Fibroblast of lung (primary cell): ENCODE data around the gene AZU1. TPM values are rescaled to one million over a fixed set of nuclear protein-coding genes. Genes with fewer than 3 reads are reported as not detected.

Experiments used
- DNase-seq, 2 donors: peaks; one replicate each; pipeline versions ENCODE4 v3.0.0 to v3.0.0-alpha.2; 2010; ENCODE audit warnings: low read depth in 2 of 2
- H2AFZ ChIP-seq: 2 replicates; pipeline ENCODE4 v1.5.1; 2012; ENCODE audit warnings: low read length, control low read depth, inconsistent platforms
- H3K27ac ChIP-seq: 2 replicates; pipeline ENCODE4 v1.5.1; 2011; ENCODE audit warnings: low read length, control low read depth; ENCODE audit not compliant: insufficient read depth
- H3K27me3 ChIP-seq: 2 replicates; pipeline ENCODE4 v1.5.1; 2011; ENCODE audit warnings: mild to moderate bottlenecking, low read length; ENCODE audit not compliant: control insufficient read depth, insufficient read depth
- H3K36me3 ChIP-seq: 2 replicates; pipeline ENCODE4 v1.5.1; 2011; ENCODE audit warnings: low read length; ENCODE audit not compliant: control insufficient read depth, insufficient read depth
- H3K4me1 ChIP-seq: 2 replicates; pipeline ENCODE4 v1.5.1; 2011; ENCODE audit warnings: low read length; ENCODE audit not compliant: control insufficient read depth, insufficient read depth; ENCODE audit errors: extremely low read depth
- H3K4me2 ChIP-seq: 2 replicates; pipeline ENCODE4 v1.5.1; 2011; ENCODE audit warnings: low read length, control low read depth; ENCODE audit not compliant: insufficient read depth; ENCODE audit errors: extremely low read depth
- H3K4me3 ChIP-seq, 4 experiments: fragments of 200-600 bp in 1 of 4; sonication (generic) in 1 of 4; replicated peaks in 1 of 4; 2 replicates each; pipeline ENCODE4 v1.5.1; 2011 to 2016; ENCODE audit warnings: low read length in 4 of 4, low read depth in 3 of 4, mild to moderate bottlenecking in 3 of 4, control low read depth in 2 of 4, inconsistent platforms in 1 of 4, mixed read lengths in 1 of 4; ENCODE audit not compliant: insufficient read depth in 1 of 4; ENCODE audit errors: control extremely low read depth in 1 of 4
- H3K79me2 ChIP-seq: 2 replicates; pipeline ENCODE4 v1.5.1; 2012; ENCODE audit warnings: mild to moderate bottlenecking, low read length, inconsistent platforms; ENCODE audit not compliant: control insufficient read depth, insufficient read depth
- H3K9ac ChIP-seq: 2 replicates; pipeline ENCODE4 v1.5.1; 2011; ENCODE audit warnings: mild to moderate bottlenecking, low read length, control low read depth; ENCODE audit not compliant: insufficient read depth
- H3K9me3 ChIP-seq: 2 replicates; pipeline ENCODE4 v1.5.1; 2012; ENCODE audit warnings: low read depth, low read length; ENCODE audit not compliant: control insufficient read depth, insufficient read depth
- H4K20me1 ChIP-seq: 2 replicates; pipeline ENCODE4 v1.5.1; 2011; ENCODE audit warnings: low read length; ENCODE audit not compliant: control insufficient read depth, insufficient read depth; ENCODE audit errors: extremely low read depth
- EZH2 ChIP-seq: IDR thresholded peaks from 2 replicates; pipeline ENCODE4 v1.5.1; 2012; ENCODE audit warnings: low read length, control low read depth, mild to moderate bottlenecking; ENCODE audit errors: missing control alignments
- polyA plus RNA-seq, 2 donors: library from polyadenylated mRNA; depleted of rRNA in 1 of 2; stranded (reverse) in 1 of 2; unstranded in 1 of 2; fragments of >200 nt; gene quantifications; 2 replicates each; pipeline ENCODE4 v1.2.1, GENCODE V29; 2011 to 2012; ENCODE audit warnings: missing spikeins in 1 of 2
- total RNA-seq: library from RNA; depleted of rRNA; stranded (reverse); fragments of >200 nt; gene quantifications from 2 replicates; pipeline ENCODE4 v1.2.1, GENCODE V29; 2014
- TF ChIP-seq, protein P1 (sequence below), 2 donors: IDR thresholded peaks in 1 of 2; conservative IDR thresholded peaks in 1 of 2; 1 replicate in 1 of 2; 2 replicates in 1 of 2; pipeline ENCODE4 v1.5.1; 2011 to 2012; ENCODE audit warnings: low read length in 2 of 2, control low read depth in 1 of 2, inconsistent platforms in 1 of 2, low read depth in 1 of 2, mild to moderate bottlenecking in 1 of 2

AZU1 gene
- total and polyA plus RNA-seq, 2 donors (not counting 1 experiment from before 2014, with no cell fraction given) = 0.17 TPM; not detected in 1

- H4K20me1 ChIP-seq = no peaks in the 10 kb centered on the region
- H3K4me2 ChIP-seq = no peak overlapping the region
- no peaks in the 10 kb centered on the region for H3K36me3 ChIP-seq
- peaks cover 4% of the 10 kb centered on the region for H3K4me1 ChIP-seq
- no peaks in the 10 kb centered on the region for H3K9me3 ChIP-seq
- H3K27ac ChIP-seq = peak overlapping the region; percentile 23
- H2AFZ ChIP-seq = peak overlapping the region; percentile 12
- no peak overlapping the region for H3K4me3 ChIP-seq
- TF ChIP-seq EZH2 = no peak
- TF ChIP-seq, protein P1, sequence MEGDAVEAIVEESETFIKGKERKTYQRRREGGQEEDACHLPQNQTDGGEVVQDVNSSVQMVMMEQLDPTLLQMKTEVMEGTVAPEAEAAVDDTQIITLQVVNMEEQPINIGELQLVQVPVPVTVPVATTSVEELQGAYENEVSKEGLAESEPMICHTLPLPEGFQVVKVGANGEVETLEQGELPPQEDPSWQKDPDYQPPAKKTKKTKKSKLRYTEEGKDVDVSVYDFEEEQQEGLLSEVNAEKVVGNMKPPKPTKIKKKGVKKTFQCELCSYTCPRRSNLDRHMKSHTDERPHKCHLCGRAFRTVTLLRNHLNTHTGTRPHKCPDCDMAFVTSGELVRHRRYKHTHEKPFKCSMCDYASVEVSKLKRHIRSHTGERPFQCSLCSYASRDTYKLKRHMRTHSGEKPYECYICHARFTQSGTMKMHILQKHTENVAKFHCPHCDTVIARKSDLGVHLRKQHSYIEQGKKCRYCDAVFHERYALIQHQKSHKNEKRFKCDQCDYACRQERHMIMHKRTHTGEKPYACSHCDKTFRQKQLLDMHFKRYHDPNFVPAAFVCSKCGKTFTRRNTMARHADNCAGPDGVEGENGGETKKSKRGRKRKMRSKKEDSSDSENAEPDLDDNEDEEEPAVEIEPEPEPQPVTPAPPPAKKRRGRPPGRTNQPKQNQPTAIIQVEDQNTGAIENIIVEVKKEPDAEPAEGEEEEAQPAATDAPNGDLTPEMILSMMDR (conservative IDR thresholded peaks at IDR 0.05 in 1 of 2, IDR thresholded peaks at IDR 0.05 in 1 of 2; ENCODE audit: low read depth in 1 of 2, low read length in 2 of 2) = no peak
- H3K79me2 ChIP-seq = no peaks in the 10 kb centered on the region
- H3K27me3 ChIP-seq = no peaks in the 10 kb centered on the region
- H3K9ac ChIP-seq = peak overlapping the region; percentile 31
- peak in 1 of 2 donors; percentile 31 for DNase-seq
Measured at GRCh38 chr19:788983-789700, 38.5 kb upstream of the AZU1 start.

DNA sequence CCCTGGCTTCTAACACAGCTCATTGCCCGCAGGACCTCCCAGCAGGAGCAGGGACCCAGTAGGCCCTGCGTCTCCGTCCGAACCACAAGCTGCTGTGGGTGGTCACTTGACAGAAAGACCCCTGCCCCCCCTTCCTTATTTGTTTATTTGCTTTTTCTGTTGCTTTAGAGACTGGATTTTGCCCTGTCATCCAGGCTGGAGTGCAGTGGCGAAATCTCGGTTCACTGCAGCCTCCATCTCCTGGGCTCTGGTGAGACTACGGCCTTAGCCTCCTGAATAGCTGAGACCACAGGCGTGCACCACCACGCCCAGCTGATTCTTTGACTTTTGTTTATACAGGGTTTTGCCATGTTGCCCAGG is 38.0 kb upstream of the AZU1 start:
- H3K36me3 ChIP-seq = no peaks in the 10 kb centered on the region
- no peak for DNase-seq
- no peaks in the 10 kb centered on the region for H3K79me2 ChIP-seq
- H3K4me3 ChIP-seq = no peak overlapping the region
- H3K4me2 ChIP-seq = no peak overlapping the region
- H3K27ac ChIP-seq = peak overlapping the region; percentile 13
- no peaks in the 10 kb centered on the region for H3K27me3 ChIP-seq
- peaks cover 4% of the 10 kb centered on the region for H3K4me1 ChIP-seq
- H3K9ac ChIP-seq = peak overlapping the region; percentile 31
- no peak for TF ChIP-seq EZH2
- TF ChIP-seq, protein P1 (conservative IDR thresholded peaks at IDR 0.05 in 1 of 2, IDR thresholded peaks at IDR 0.05 in 1 of 2; ENCODE audit: low read depth in 1 of 2, low read length in 2 of 2) = no peak
- no peaks in the 10 kb centered on the region for H3K9me3 ChIP-seq
- H4K20me1 ChIP-seq = no peaks in the 10 kb centered on the region
- H2AFZ ChIP-seq = no peak overlapping the region

DNA sequence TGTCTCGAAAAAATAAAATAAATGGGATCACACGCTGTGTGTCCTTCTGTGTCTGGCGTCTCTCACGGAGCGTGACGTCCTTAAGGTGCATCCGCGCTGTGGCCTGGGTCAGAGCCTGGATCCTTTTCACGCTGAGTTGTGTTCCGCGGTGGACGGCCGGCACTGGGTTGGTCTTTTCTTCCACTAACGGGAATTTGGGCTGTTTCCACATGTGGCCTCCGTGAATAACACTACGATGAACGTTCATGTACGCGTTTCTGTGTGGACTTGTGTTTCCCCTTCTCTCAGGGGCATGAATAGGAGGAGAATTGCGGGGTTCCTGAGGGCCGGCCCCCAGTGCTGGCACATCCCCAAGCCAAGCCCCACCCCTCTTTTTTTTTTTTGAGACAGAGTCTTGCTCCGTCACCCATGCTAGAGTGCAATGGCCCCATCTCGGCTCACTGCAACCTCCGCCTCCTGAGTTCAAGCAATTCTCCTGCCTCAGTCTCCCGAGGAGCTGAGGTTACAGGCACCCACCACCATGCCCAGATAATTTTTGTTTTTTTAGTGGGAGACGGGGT is 36.5 kb upstream of the AZU1 start:
- Histone ChIP-seq H4K20me1 (no peaks in the 10 kb centered on the region), H3K79me2 (no peaks in the 10 kb centered on the region), H3K27me3 (no peaks in the 10 kb centered on the region), H3K9ac (no peak overlapping the region), H3K36me3 (no peaks in the 10 kb centered on the region), H3K9me3 (no peaks in the 10 kb centered on the region), H3K4me1 (peaks cover 8% of the 10 kb centered on the region), H3K4me2 (no peak overlapping the region), H3K27ac (no peak overlapping the region), H3K4me3 (no peak overlapping the region), H2AFZ (no peak overlapping the region)
- TF ChIP-seq, protein P1 (conservative IDR thresholded peaks at IDR 0.05 in 1 of 2, IDR thresholded peaks at IDR 0.05 in 1 of 2; ENCODE audit: low read depth in 1 of 2, low read length in 2 of 2) = no peak
- no peak for TF ChIP-seq EZH2
- DNase-seq = no peak
